ENCODE measurements around the gene FCN2. TPM values are rescaled to one million over a fixed set of nuclear protein-coding genes. Genes with fewer than 3 reads are reported as not detected.

Gene FCN2
- total RNA-seq, 1 experiment from 2014 or later, result not detected

DNA sequence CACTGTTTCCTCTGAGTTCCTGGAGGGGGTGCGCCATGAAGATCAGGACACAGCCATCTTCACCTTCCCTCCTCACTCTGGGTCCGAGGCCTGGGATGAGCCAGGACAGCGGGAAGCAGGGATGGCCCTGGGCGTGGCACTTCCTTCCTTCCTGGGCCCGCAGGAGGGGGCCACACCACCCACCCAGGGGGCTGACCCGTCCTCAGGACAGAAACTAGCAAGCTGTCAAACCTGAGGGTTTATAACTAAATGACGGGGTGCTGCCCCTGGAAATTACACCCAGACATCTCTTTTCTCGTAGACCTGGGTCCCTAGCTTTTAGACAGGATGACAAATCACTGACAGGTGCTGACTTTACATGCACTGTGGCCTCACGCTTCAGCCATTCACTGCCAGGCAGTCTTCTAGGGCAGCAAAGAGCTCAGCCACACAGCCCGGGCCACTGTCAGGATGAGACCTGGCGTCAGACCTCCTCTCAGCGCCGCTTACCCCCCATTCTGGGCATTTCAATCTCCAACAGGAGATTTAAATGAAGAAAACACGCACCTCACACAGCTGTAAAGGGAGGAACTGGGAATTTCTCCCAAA lies 8.1 kb downstream of the FCN2 start:
- peak; percentile 2 for DNase-seq (ENCODE audit: low read depth)

DNA sequence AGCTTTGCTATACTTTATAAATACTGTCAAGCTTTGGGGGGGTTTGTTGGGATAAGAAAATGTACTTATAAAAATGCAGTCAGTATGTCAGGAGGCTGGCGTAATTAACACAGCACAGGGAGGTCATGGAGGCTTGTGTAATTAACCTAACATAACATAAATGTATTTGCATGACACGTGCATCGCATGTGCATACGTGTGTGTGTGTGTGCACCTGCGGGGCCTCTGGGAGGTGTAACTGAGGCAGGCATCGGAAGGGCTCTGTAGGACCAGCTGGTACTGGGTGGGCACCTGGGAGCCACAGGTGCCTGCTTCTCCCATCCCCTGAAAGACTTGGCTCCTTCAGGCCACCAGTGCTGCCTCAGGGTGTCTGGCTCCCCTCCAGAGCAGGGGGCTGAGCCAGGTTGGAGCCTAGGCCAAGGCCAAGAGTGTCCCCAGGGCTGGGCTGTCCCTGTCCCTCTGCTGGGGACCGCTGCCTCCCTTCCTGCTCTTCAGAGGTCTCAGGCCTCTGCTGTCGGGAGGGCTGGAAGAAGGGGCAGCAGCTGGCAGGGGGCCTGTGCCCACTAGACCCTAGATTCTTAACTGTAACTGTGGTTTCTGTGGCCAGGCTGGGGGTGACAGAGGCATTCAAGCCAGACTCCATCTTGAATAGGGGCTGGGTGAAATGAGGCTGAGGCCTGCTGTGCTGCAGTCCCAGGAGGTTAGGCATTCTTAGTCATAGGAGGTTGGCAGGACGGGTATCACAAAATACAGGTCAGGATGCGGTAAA lies 9.0 kb downstream of the FCN2 start:
- peak; percentile 9 for DNase-seq (ENCODE audit: low read depth)

DNA sequence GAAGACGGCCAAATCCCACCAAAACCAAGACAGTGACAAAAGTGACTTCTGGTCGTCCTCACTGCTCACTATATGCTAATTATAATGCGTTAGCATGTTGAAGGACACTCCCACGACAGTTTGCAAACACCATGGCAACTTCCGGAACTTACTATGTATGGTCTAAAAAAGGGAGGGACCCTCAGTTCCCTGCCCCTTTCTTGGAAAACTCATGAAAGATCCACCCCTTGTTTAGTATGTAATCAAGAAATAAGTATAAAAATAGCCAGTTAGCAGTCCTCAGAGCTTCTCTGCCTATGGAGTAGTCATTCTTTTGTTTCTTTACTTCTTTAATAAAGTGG lies 9.5 kb downstream of the FCN2 start:
- no peak for DNase-seq (ENCODE audit: low read depth)

DNA sequence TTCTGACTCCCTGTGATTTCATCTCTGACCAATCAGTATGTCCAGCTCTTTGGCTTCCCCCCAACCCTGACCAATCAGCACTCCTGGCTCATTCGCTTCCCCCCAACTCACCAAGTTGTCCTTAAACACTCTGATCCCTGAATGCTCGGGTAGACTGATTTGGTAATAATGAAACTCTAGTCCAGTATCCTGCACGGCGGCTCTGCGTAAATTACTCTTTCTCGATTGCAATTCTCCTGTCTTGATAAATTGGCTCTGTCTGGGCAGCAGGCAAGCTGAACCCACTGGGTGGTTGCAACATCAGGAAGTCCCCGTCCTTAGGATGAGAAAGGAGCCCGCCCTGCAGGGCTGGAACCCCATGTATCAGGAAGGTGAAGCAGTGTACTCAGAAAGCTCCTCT lies 10.4 kb downstream of the FCN2 start:
- peak; percentile 5 for DNase-seq (ENCODE audit: low read depth)

DNA sequence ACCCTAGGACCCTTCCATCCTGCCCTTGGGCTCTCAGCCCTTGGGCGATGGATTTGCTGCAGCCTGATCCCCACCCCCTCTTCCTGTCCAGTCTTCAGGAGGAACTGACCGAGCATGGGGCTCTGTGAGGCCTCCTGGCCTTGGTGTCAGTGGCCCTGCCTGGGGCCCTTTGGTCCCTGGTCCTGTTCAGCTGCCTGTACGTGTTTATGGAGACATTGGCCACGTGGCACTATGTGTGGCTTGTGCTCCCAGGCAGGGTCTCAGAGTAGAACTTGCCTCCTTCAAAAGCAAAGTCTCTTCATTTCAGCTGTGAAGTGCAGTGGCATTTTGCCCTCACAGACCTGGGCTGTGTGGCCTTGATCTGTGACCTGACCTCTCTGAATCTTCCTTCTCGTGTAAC lies 11.1 kb downstream of the FCN2 start:
- DNase-seq (ENCODE audit: low read depth), result peak; percentile 1

DNA sequence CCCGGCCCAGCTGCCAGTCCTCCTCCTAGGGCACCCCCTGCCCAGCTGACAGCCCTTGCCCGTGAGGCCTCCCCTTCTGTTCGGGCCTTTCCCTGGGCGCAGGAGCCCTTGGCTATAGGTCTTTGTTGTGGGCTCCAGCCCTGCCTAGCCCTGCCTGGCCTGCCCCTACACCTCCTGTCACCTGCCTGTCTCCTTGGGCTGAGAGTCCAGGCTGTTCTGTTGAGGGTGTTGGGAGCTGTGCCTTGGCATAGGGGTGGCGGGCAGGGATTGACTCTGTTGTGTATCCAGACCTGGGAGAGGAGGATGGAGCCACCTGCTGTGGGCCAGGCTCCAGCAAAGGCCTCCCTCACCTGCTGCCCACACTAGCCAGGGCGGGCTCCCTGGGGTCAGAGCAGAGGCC lies 11.6 kb downstream of the FCN2 start:
- DNase-seq (ENCODE audit: low read depth), result peak; percentile 3

DNA sequence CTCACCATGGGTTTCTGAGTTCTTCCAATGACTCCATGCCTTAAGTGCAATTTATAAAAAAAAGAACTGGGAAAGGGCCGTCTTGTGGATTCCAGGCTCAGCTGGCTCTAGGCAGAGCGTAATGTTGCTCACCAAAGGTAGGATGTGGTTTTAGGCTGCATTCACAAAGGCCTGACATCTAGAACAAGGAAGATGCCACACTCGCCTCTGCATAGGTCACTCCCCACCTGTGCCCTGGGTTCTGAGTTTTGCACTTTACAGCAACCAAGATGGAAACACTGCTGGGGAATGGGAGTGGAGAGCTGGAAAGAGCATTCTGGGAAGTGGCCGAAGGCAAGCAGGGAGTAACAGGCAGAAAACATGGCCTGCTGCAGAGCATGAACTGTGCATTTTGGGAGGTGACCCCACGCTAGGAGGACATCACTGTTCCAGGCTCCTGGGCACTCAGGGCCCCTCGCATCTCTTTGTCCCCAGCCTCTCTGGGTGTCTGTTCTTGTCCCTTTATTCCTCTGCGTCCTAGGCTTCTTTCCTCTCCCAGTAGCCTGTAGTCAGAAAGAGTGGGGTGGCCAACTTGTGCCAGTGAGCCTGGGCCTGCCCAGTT lies 12.3 kb downstream of the FCN2 start:
- peak; percentile 0 for DNase-seq (ENCODE audit: low read depth)

DNA sequence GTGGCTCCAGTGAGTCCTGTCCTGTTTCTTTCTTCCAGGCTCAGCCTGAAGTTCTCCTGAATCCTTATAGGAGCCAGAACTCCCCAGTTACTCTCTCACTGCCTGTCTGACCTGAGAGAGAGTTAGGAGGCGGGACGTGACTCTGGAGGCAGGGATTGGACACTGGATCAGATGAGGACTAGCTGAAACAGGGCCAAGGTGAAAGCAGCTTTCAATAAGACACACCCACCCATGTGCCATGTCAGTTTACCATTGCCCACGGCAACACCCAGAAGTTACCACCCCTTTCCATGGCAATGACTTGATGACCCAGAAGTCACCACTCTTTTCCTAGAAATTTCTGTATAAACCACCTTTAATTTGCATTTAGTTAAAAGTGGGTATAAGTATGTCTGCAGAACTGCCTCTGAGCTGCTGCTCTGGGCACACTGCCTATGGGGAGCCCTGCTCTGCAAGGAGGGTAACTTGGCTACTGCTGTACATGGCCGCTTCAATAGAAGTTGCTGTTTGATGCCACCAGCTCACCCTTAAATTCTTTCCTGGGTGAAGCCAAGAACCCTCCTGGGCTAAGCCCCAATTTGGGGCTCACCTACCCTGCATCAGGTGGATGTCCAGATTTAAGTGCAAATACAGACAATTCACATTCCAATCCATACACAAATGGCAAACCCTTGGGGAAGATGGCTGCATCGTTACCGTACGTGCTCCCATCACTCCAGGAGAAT lies 13.7 kb downstream of the FCN2 start:
- peak; percentile 0 for DNase-seq (ENCODE audit: low read depth)

DNA sequence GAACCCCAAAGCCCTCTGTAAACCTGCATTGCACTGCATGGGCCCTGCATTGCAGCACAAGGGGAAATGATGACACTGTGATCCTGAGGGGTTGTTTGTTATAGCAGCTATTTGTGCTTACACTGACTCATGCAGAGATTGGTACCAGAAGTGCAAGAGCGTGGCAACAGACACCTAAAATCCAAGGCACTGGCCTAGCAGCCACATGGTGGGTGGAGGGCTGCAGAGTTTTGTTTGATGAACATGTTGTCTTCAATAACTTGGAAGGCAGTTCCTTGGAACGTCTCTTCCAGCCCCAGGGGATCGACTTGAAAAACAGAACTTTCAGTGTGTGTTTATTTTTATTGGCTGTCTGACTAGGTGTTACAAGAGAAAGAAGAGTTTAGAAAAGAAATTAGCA lies 14.5 kb downstream of the FCN2 start:
- peak; percentile 33 for DNase-seq (ENCODE audit: low read depth)

DNA sequence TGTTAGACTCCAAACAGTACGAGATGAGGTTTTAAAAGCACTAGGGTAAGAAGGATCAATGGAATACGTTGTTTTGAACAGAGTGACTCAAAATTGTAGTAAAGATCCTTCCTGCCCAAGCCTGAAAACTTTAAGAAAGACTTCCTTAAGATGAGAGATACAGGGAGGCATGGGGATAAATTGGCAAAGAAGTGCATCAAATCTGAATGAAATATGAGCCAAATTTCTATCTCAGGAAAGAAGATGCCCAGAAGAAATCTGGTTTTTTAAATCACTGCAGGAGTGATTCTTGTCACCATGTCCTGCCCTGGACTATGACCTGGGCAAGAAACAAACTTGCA lies 14.9 kb downstream of the FCN2 start:
- no peak for DNase-seq (ENCODE audit: low read depth)

DNA sequence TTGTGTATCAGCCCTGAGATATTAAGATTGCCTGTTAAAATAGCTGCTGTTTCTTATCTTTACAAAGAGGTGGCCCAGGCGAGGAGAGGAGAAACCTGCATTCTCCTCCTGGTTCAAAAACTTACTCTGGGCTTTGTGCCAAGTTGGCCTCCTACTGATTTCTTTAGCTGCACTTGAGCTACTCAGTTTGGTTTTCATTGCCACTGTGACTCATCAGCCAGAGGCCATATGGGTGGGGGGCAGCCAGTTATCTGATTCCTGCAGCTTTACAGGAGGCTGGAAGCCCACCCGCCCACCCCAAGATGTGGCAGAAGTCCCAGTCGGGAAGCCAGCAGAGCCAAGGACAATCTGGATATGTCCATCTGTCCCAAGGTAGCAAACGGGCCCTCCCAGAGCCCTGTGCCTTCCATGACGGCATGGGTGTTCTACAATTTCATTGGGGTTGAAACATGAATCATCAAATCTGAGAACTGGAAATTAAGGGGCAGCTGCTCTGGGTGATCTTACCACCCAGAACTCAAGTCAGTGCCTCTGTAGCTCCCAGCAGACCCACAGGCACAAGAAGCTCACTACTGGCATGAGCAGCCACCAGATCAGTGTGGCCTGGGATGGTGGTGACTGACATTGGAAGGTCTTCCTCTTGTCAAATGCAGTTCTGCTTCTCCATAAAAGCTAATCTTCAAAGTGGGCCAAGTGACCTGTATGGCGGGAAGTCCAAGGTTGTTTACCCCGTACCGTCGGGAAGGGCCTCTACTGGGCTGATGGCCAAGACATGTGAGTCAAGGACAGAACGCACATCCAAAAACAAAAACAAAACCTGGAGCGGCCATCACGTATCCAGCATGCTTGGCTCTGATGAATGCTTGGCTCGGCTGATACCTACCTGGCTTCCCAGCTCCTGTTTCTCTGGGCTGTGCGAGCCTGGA lies 15.6 kb downstream of the FCN2 start:
- peak; percentile 94 for DNase-seq (ENCODE audit: low read depth)

DNA sequence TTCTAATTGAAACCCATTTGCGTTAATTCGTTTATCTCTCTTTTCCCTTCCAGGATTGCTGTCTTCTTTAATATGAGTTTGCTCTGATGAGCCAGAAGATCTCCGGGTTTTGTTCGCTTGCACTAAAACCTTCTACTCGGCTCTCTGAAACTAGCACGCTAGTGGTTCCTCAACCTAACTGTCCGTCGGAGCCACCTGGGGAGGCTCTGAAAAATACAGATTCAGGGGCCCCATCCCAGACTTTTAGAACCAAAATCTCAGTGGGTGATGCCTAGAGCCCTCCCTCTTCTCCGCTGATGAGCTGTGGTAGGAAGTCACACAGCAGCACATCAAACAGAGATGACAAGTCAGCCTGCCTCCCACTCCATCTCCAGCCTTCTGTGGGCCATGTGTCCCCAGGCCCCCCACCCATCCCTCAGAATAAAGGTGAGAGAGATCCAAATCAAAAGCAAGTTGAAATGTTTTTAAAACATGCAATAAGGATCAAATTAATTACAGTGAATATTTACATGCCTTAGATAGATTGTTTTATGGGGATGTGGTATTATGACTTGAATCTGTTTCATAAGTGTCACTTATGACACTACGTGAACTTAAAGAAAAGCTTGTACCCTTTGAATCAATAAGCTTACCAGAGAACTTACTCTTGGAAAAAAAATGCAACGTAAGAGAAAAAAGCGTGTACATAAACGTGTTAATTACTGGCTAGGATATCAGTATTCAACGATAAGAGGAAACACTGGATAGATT lies 16.4 kb downstream of the FCN2 start:
- no peak for DNase-seq (ENCODE audit: low read depth)

DNA sequence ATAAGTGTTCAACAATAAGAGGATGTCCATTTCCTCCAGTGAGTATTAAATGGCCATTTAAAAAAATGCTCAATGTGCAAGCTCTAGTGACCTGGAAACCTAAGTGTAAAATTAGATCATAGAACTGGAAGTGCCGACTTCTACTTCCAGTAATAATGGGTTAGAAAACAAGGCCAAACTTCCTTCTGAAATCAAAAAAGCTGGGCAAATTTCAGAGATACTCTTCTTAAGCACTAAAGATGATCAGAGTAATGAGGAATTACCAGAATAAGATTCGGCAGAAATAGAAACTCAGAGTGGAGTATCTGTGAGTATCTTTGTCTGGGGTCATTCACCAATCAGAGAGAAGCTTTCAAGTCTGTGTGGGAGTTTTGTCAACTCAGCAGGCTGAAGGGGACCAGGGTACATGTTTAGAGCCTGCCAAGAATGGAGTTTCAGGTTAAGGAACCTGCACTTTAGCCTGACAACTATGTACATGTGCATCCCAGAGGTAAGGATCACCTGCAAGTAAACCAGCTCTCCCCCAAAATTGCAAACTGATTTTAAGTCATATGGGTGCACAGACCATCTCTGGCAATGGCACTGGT lies 17.1 kb downstream of the FCN2 start:
- DNase-seq (ENCODE audit: low read depth), result no peak

DNA sequence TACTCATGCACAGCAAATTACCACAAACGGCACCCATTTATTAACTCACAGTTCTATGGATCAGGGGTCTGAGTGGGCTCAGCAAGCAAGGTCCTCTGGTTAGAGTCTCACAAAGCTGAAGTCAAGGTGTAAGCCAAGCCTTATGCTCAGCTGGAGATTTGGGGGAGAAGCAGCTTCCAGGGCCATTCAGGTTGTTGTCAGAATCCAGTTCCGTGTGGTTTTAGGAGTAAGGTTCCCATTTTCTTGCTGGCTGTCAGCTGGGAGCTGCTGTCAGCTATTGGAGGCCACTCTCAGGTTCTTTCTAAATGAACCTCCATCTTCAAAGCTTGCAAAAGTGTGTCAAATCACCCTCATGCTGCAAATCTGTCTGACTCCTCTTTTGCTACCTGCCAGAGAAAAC lies 17.7 kb downstream of the FCN2 start:
- no peak for DNase-seq (ENCODE audit: low read depth)

DNA sequence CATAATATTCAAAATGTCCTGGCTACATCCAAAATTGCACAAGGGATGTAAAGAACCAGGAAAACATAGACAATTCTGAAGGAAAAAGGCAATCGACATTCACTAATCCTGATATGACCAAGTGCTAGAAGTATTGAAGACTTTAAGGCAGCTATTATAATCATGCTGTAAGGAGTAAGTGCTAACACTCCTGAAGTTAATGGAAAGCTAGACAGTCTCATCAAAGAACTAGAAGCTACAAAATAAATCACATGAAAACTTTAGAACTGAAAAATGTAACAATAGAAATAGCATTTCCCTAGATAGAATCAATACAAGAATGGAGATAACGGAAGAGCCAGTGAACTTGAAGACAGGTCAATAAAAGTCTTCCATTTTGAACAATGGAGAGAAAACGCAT lies 18.6 kb downstream of the FCN2 start:
- no peak for DNase-seq (ENCODE audit: low read depth)

DNA sequence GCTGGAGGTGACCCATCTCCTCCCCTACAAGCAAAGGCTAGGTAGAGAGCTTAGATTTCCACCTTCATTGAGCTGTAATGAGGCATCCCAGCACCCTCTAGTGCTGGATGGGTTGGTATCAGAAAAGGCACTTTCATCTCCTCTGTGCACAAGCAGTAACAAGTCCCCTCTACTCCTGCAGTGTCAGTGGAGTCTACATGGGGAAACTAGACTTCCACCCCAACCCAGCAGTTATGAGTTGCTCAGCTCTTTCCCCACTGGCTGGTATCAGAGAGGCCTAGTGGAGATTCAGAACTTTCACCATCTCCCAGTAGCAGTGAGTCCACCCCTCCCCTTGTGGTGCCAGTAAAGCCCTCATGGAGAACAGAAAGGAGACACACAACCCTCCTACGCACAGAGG lies 19.2 kb downstream of the FCN2 start:
- no peak for DNase-seq (ENCODE audit: low read depth)

DNA sequence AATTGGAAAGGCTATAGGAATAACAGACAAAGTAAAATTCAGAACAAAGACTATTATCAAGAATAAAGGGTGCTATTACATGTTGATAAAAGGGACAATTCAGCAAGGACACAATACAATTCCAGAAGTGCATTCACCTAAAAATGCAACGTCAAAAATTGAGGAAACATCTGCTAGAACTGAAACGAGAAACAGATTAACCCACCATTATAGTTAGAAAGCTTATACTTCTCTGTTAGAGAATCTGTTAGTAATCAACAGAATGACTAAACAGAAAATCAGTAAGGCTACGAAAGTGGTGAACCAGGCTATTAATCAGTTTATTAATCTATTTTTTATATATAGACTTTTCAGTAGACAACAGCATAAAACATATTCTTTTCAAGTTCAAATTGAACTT lies 22.3 kb downstream of the FCN2 start:
- no peak for DNase-seq (ENCODE audit: low read depth)

DNA sequence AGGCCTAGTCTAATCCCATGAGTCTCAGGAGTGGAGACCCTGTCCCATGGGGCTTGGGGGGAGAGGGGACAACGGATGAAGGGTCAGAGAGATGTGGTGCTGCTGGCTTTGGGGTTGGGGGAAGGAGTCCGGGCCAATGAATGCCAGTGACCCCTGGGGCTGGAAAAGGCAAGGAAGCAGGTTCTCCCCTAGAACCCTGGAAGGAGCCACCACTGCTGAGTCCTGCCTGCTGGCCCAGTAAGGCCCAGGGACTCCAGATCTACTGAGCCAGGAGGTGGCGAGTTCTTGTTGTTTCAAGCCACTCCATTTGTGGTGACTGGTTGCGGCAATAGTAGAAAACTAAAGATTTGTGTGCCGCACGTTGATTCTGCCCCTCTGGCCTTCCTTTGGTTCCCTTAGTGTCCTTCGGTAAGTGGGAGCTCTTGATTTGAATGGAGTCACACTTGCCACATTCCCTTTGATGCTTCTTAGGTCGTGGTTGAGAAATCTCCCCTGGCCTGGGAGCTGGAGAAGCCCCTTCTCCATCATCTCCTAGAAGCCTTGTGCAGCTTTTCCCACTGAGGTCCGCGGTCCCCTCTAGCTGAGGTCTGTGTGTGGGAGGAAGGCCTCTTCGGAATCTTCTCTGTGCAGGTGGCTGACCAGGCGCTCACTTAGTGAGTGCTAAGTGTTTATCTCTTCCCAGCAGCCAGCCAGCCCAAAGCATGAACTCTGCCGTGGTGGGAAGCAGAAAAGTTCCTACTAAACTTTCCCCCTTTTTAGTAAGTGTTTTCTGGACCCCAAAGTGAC lies 28.1 kb downstream of the FCN2 start:
- DNase-seq (ENCODE audit: low read depth), result no peak

DNA sequence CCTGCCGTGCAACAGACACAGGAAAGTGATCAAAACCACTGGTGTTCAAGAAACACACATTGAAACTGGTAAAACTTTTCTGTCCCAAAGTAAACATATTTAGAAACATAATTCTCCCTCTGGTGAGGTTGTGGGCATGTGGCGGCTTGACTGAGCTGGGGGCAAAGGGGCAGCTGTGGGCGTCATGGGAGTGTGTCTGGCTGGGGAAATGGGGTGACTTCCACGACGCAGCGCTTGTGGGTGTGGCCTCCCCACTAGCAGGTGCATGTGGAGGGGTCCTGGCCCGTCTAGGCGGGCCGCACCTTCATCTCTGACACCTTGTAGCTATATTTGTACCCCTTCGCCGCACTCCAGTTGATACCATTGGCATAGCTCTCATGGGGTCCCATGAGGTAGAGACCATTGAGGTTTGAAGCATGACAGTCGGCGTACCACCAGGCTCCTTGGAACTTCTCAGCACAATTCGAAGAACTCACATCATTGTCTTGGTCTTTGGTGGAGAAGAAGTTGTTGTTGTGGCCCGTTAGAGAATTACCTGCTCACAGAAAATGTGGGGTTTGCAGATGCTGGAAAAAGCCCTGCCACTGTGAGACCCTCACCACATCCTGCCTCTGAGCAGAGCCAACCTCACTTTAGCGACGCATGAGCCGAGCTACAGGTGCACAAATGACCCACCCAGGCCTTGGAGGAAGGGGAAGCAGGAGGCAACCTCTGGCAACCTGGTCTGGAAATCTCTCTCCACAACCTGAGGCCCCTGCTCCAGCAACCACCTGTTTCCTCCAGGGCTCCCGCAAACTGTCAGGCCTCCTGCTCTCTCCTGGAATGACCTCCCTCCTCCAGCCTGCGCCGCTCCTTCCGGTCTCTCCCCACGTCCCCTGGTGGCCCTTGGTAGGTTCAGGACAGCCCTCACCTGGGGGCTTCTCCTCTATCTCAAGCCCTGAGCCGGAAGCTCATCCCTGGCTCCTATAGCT lies 29.2 kb downstream of the FCN2 start:
- DNase-seq (ENCODE audit: low read depth), result no peak

All from Daoy (cell line).